IMR-90 (cell line): ENCODE data around the gene PIP5K1C. TPM values are rescaled to one million over a fixed set of nuclear protein-coding genes. Genes with fewer than 3 reads are reported as not detected.

ENCODE experiments used
- ATAC-seq: fragments of 200-7000 bp; cut with Tn5 transposase; 2 replicates; pipeline ENCODE4 v1.9.1; 2020; ENCODE audit warnings: low read depth, mild to moderate bottlenecking, moderate library complexity
- BruUV-seq: library from RNA; stranded (reverse); fragments of 400-500 nt; replicated peaks from 2 replicates; lab custom pipeline; 2021; lab: Mats Ljungman, UMichigan
- CTCF ChIA-PET: fragments of 300-600 bp; formaldehyde crosslinking; extraction: SDS; loops from one replicate; lab custom pipeline; 2021; ENCODE audit warnings: antibody characterized with exemption; lab: Yijun Ruan, JAX
- POLR2A ChIA-PET: fragments of 300-600 bp; sonication (Branson Sonifier 250); formaldehyde crosslinking; loops from one replicate; lab custom pipeline; 2022; ENCODE audit warnings: antibody characterized with exemption; ENCODE audit not compliant: unreplicated experiment; lab: Charles Lee
- DNase-seq: peaks from one replicate; pipeline ENCODE4 v3.0.0; 2013
- H2AFZ ChIP-seq: replicated peaks from 2 replicates; pipeline ENCODE3; 2013; ENCODE audit warnings: low read length, mild to moderate bottlenecking; ENCODE audit not compliant: poor library complexity
- H2AK5ac ChIP-seq: 2 replicates; pipeline ENCODE4 v1.6.1; 2013; ENCODE audit warnings: low read depth, low read length, inconsistent platforms
- H2AK9ac ChIP-seq: replicated peaks from 2 replicates; pipeline ENCODE3; 2013; ENCODE audit warnings: mild to moderate bottlenecking, low read depth, low read length, moderate library complexity; ENCODE audit not compliant: poor library complexity
- H2BK120ac ChIP-seq: 2 replicates; pipeline ENCODE4 v1.6.1; 2013; ENCODE audit warnings: low read depth, low read length, inconsistent platforms
- H2BK15ac ChIP-seq: 3 replicates; pipeline ENCODE4 v1.6.1; 2013; ENCODE audit warnings: low read depth, low read length, inconsistent platforms
- H2BK20ac ChIP-seq: 2 replicates; pipeline ENCODE4 v1.6.1; 2013; ENCODE audit warnings: low read depth, mild to moderate bottlenecking, inconsistent platforms, low read length, moderate library complexity
- H2BK5ac ChIP-seq: 2 replicates; pipeline ENCODE4 v1.6.1; 2013; ENCODE audit warnings: mild to moderate bottlenecking, low read depth, low read length, inconsistent platforms; ENCODE audit not compliant: poor library complexity, severe bottlenecking
- H3K14ac ChIP-seq: replicated peaks from 2 replicates; pipeline ENCODE4 v1.6.1; 2013; ENCODE audit warnings: low read depth, low read length, inconsistent platforms
- H3K18ac ChIP-seq: 2 replicates; pipeline ENCODE4 v1.6.1; 2013; ENCODE audit warnings: low read depth, low read length, control low read depth
- H3K23ac ChIP-seq: 2 replicates; pipeline ENCODE4 v1.6.1; 2013; ENCODE audit warnings: low read depth, low read length, inconsistent platforms
- H3K27ac ChIP-seq: 2 replicates; pipeline ENCODE4 v1.5.1; 2013; ENCODE audit warnings: mild to moderate bottlenecking, control low read depth, low read length; ENCODE audit not compliant: insufficient read depth
- H3K27me3 ChIP-seq: 2 replicates; pipeline ENCODE4 v1.6.1; 2013; ENCODE audit warnings: low read length; ENCODE audit not compliant: control insufficient read depth, insufficient read depth
- H3K36me3 ChIP-seq: 2 replicates; pipeline ENCODE4 v1.6.1; 2013; ENCODE audit warnings: low read length, mixed read lengths; ENCODE audit not compliant: control insufficient read depth, insufficient read depth
- H3K4ac ChIP-seq: 2 replicates; pipeline ENCODE4 v1.6.1; 2013; ENCODE audit warnings: low read depth, low read length, inconsistent platforms
- H3K4me1 ChIP-seq: 2 replicates; pipeline ENCODE4 v1.6.1; 2013; ENCODE audit warnings: low read length, mixed read lengths; ENCODE audit not compliant: control insufficient read depth, insufficient read depth
- H3K4me2 ChIP-seq: 2 replicates; pipeline ENCODE4 v1.6.1; 2013; ENCODE audit warnings: low read depth, mild to moderate bottlenecking, control low read depth, low read length, moderate library complexity
- H3K4me3 ChIP-seq: 2 replicates; pipeline ENCODE4 v1.5.1; 2013; ENCODE audit warnings: low read depth, mild to moderate bottlenecking, control low read depth, low read length, moderate library complexity; ENCODE audit not compliant: insufficient read depth
- H3K56ac ChIP-seq: 2 replicates; pipeline ENCODE4 v1.6.1; 2013; ENCODE audit warnings: low read length, inconsistent platforms; ENCODE audit not compliant: insufficient read depth; ENCODE audit errors: extremely low read depth
- H3K79me1 ChIP-seq, 2 experiments: 2 replicates each; pipeline ENCODE4 v1.6.1; 2013; ENCODE audit warnings: low read length in 2 of 2, inconsistent platforms in 1 of 2, low read depth in 1 of 2
- H3K9ac ChIP-seq: 2 replicates; pipeline ENCODE4 v1.6.1; 2013; ENCODE audit warnings: low read depth, low read length, control low read depth
- H3K9me1 ChIP-seq: 2 replicates; pipeline ENCODE4 v1.6.1; 2013; ENCODE audit warnings: low read length, inconsistent platforms; ENCODE audit not compliant: insufficient read depth
- H3K9me3 ChIP-seq: 2 replicates; pipeline ENCODE4 v1.6.1; 2013; ENCODE audit warnings: low read length; ENCODE audit not compliant: control insufficient read depth, insufficient read depth
- H4K20me1 ChIP-seq: 2 replicates; pipeline ENCODE4 v1.6.1; 2013; ENCODE audit warnings: low read length, inconsistent platforms; ENCODE audit not compliant: insufficient read depth
- H4K5ac ChIP-seq: 2 replicates; pipeline ENCODE4 v1.6.1; 2013; ENCODE audit warnings: mild to moderate bottlenecking, low read depth, low read length, control low read depth
- H4K8ac ChIP-seq, 2 experiments: 2 replicates each; pipeline ENCODE4 v1.6.1; 2013; ENCODE audit warnings: low read depth in 2 of 2, low read length in 2 of 2, control low read depth in 1 of 2, inconsistent platforms in 1 of 2
- H4K91ac ChIP-seq: 2 replicates; pipeline ENCODE4 v1.6.1; 2013; ENCODE audit warnings: low read depth, low read length, inconsistent platforms; ENCODE audit not compliant: insufficient read depth
- MAFK ChIP-seq: IDR thresholded peaks from 2 replicates; pipeline ENCODE4 v1.6.1; 2012; ENCODE audit warnings: low read depth, low read length, improper control_type of control experiment
- MAZ ChIP-seq: IDR thresholded peaks from 2 replicates; pipeline ENCODE4 v1.6.1; 2012; ENCODE audit warnings: low read depth, mild to moderate bottlenecking, low read length, improper control_type of control experiment, moderate library complexity, borderline replicate concordance
- WGBS, 2 experiments: methylation state at CpG; one replicate each; pipeline versions ENCODE4 v1.1.5 to v1.1.7; 2013; ENCODE audit warnings: missing lambda C conversion rate in 2 of 2; ENCODE audit not compliant: insufficient read length in 1 of 2; ENCODE audit errors: extremely low coverage in 2 of 2; 5-methylcytosine and 5-hydroxymethylcytosine counted together
- dilution Hi-C: fragments of 300-500 bp; cut with HindIII; formaldehyde crosslinking; loops from one replicate; pipeline ENCODE4 v1.14.3; 2018; ENCODE audit warnings: low sequenced_read_pairs; ENCODE audit not compliant: unreplicated experiment
- in situ Hi-C: fragments of 300-500 bp; cut with MboI; formaldehyde crosslinking; loops from 3 replicates; pipeline ENCODE4 v1.14.3; 2019; ENCODE audit warnings: low sequenced_read_pairs, inconsistent platforms, mixed read lengths
- intact Hi-C: fragments of 100-400 bp; cut with micrococcal nuclease; formaldehyde crosslinking; loops from 2 replicates; pipeline ENCODE4 v1.10.0; 2022
- polyA plus RNA-seq, 3 experiments: library from polyadenylated mRNA; depleted of rRNA; stranded (reverse); fragments of >200 nt; gene quantifications; 2 replicates each; pipeline ENCODE4 v1.2.3, GENCODE V29; 2012; ENCODE audit warnings: low replicate concordance in 1 of 3
- total RNA-seq: library from RNA; depleted of rRNA; stranded (reverse); fragments of >200 nt; gene quantifications from 2 replicates; pipeline ENCODE4 v1.2.3, GENCODE V29; 2012

PIP5K1C gene
- total and polyA plus RNA-seq, 2 of the 4 experiments (the other 2 are of a cell fraction), result 13.6 to 23.3 TPM

DNA sequence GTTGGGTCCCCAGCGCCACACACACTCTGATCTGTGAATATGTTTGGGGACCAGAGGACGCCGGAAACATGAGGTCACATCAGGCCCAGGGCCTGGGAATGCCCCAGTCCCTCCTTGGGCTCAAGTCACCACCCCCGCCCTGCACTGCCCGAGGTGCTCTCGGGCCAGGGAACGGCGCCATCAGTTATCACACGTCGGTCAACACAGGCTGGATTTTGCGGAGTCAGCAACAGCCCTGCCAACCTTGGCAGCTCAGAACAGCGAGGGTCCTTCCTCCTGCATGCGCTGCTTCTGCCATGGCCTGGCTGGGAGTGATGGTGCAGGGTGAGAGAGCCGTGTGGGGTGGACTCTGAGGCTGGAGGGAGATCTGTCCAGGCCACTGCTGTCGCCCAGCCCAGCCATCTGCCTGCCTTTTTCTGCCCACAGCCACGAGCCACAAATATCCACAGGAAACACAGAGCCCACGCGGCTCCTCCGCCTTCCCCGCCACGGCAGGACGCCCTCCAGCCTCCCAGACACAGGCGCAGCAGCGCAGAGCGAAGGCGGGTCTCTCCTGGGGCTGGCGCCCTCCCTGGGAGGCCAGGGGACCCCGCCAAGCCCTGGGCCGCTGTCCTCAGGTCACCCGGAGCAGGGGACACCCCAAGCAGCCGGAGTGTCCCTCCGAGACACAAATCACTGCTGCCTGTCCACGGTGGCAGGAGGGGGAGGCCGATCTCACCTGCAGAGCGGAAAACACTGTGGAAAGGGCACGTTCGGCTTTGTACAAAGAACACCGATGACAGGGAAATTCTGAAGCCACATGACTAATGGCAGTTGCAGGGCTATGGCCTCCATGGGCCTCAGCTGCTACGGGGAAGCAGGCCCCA lies 42.0 kb downstream of the PIP5K1C start:
- BruUV-seq, result no TSS peak
- no peak overlapping the region for H2BK120ac ChIP-seq

More for the DNA sequence above, 42.0 kb downstream of the PIP5K1C start:
- no peak overlapping the region for H3K4me2 ChIP-seq
- DNase-seq (no peak), ATAC-seq (no peak)
- no peak overlapping the region for H3K23ac ChIP-seq
- in situ Hi-C loops, result no loop called here
- 92% methylated on average over 16 of the region's 39 CpGs; no CpG with 5 or more reads in 1 of the 2 experiments for WGBS, 2 experiments
- H2BK15ac ChIP-seq, result no peak overlapping the region
- peaks cover 3% of the 10 kb centered on the region; the same call in 1 of the 2 replicates for H3K9me1 ChIP-seq
- H3K14ac ChIP-seq, result no peak overlapping the region
- H4K5ac ChIP-seq, result no peak overlapping the region
- no peak overlapping the region for H2BK20ac ChIP-seq
- dilution Hi-C loops, result no loop called here
- H3K27me3 ChIP-seq, result no peaks in the 10 kb centered on the region
- peaks cover 58% of the 10 kb centered on the region for H3K36me3 ChIP-seq
- H3K79me1 ChIP-seq, result peaks cover 0 to 16% of the 10 kb centered on the region in 2 experiments; a peak in 3 of 4 replicates
- H3K27ac ChIP-seq, result no peak overlapping the region
- no peak overlapping the region for H2AK9ac ChIP-seq
- no peaks in the 10 kb centered on the region for H3K9me3 ChIP-seq
- intact Hi-C loops, result no loop called here
- H3K4me3 ChIP-seq, result no peak overlapping the region
- ChIA-PET POLR2A (no interaction called here), CTCF (no interaction called here)
- peaks cover 3% of the 10 kb centered on the region for H3K4me1 ChIP-seq
- H3K9ac ChIP-seq, result no peak overlapping the region
- no peak overlapping the region for H3K56ac ChIP-seq
- H2AFZ ChIP-seq, result no peak overlapping the region
- H2BK5ac ChIP-seq, result no peak overlapping the region
- no peak overlapping the region for H2AK5ac ChIP-seq
- TF ChIP-seq MAZ (no peak), MAFK (peak; percentile 53)
- no peaks in the 10 kb centered on the region for H4K20me1 ChIP-seq
- H4K8ac ChIP-seq, result no peak overlapping the region
- no peak overlapping the region for H3K4ac ChIP-seq
- H4K91ac ChIP-seq, result no peak overlapping the region
- H3K18ac ChIP-seq, result no peak overlapping the region
